HepG2 (cell line): ENCODE measurements around the gene ZNF821. TPM values are rescaled to one million over a fixed set of nuclear protein-coding genes. Genes with fewer than 3 reads are reported as not detected.
A peak's percentile ranks its signal among the peaks of the same experiment; 100 is the strongest.

Experiments
- EEA1 ChIP-seq: sonication (generic); formaldehyde crosslinking; IDR thresholded peaks from 2 replicates; pipeline ENCODE4 v1.5.1; 2020; ENCODE audit warnings: mild to moderate bottlenecking, missing genetic modification reagents, borderline replicate concordance
- GATA4 ChIP-seq: sonication (generic); IDR thresholded peaks from 2 replicates; pipeline ENCODE4 v1.6.1; 2016; ENCODE audit warnings: antibody characterized with exemption, low read depth, borderline replicate concordance
- HNRNPK ChIP-seq: fragments of 200-400 bp; formaldehyde crosslinking; IDR thresholded peaks from 2 replicates; pipeline ENCODE4 v1.6.1; 2018; ENCODE audit warnings: low read length, low read depth, moderate library complexity, mild to moderate bottlenecking; ENCODE audit not compliant: poor library complexity, severe bottlenecking
- HNRNPUL1 ChIP-seq: fragments of 200-400 bp; formaldehyde crosslinking; IDR thresholded peaks from 2 replicates; pipeline ENCODE4 v1.6.1; 2017; ENCODE audit warnings: low read depth, mild to moderate bottlenecking, low read length, moderate library complexity
- KLF11 ChIP-seq: IDR thresholded peaks from 2 replicates; pipeline ENCODE4 v1.6.1; 2016; ENCODE audit warnings: missing compliant biosample characterization
- PRPF4 ChIP-seq: fragments of 200-400 bp; formaldehyde crosslinking; IDR thresholded peaks from 2 replicates; pipeline ENCODE4 v1.6.1; 2016; ENCODE audit warnings: low read length, low read depth; ENCODE audit not compliant: poor library complexity, severe bottlenecking
- SOX13 ChIP-seq, 3 experiments: fragments of 450-650 bp in 1 of 3; sonication (generic) in 1 of 3; formaldehyde crosslinking in 1 of 3; IDR thresholded peaks in 2 of 3; conservative IDR thresholded peaks in 1 of 3; 2 replicates each; pipeline versions ENCODE4 v1.5.0 to v1.6.1; 2016 to 2020; ENCODE audit warnings: antibody characterized with exemption in 1 of 3, mild to moderate bottlenecking in 1 of 3, missing compliant biosample characterization in 1 of 3, missing genetic modification reagents in 1 of 3, moderate library complexity in 1 of 3
- SUZ12 ChIP-seq: fragments of 150-350 bp; IDR thresholded peaks from 2 replicates; pipeline ENCODE4 v1.6.1; 2014; ENCODE audit warnings: low read depth, low read length
- TCF7L2 ChIP-seq: IDR thresholded peaks from 2 replicates; pipeline ENCODE4 v1.6.1; 2011; ENCODE audit warnings: mild to moderate bottlenecking, low read depth, low read length, moderate library complexity
- ZFP36 ChIP-seq: fragments of 150-350 bp; IDR thresholded peaks from 2 replicates; pipeline ENCODE4 v1.6.1; 2018; ENCODE audit warnings: borderline replicate concordance, low read length, low read depth; ENCODE audit not compliant: partially characterized antibody
- ZNF292 ChIP-seq: sonication (generic); formaldehyde crosslinking; IDR thresholded peaks from 2 replicates; pipeline ENCODE4 v1.8.1; 2022; ENCODE audit warnings: mild to moderate bottlenecking, low read depth, missing genetic modification reagents, borderline replicate concordance
- ZNF607 ChIP-seq: sonication (generic); formaldehyde crosslinking; IDR thresholded peaks from 2 replicates; pipeline ENCODE4 v1.5.1; 2020; ENCODE audit warnings: missing genetic modification reagents, mild to moderate bottlenecking, borderline replicate concordance
- ZNF790 ChIP-seq: sonication (generic); formaldehyde crosslinking; IDR thresholded peaks from 2 replicates; pipeline ENCODE4 v1.8.0; 2022; ENCODE audit warnings: missing genetic modification reagents, mild to moderate bottlenecking, borderline replicate concordance
- ZNF816 ChIP-seq: sonication (generic); formaldehyde crosslinking; IDR thresholded peaks from 2 replicates; pipeline ENCODE4 v1.8.0; 2022; ENCODE audit warnings: missing genetic modification reagents, mild to moderate bottlenecking, borderline replicate concordance
- polyA plus RNA-seq, 8 experiments: library from polyadenylated mRNA; depleted of rRNA in 3 of 8; stranded (reverse) in 7 of 8; unstranded in 1 of 8; fragments of >200 nt; fragmentation: Illumina TruSeq in 4 of 8; extraction: Trizol in 4 of 8; gene quantifications; 2 replicates each; pipeline versions ENCODE4 v1.2.1 to v1.2.3, GENCODE V29; 2011 to 2016; ENCODE audit warnings: low read depth in 4 of 8, missing spikeins in 1 of 8, mixed read lengths in 1 of 8; ENCODE audit not compliant: insufficient read depth in 1 of 8
- total RNA-seq, 5 experiments: library from RNA; depleted of rRNA; stranded (reverse); fragments of >200 nt; fragmentation: Illumina TruSeq; extraction: Trizol; gene quantifications; 2 replicates each; pipeline ENCODE4 v1.2.3, GENCODE V29; 2016; ENCODE audit warnings: low read depth in 1 of 5
- TF ChIP-seq, protein P1 (sequence below): sonication (generic); formaldehyde crosslinking; IDR thresholded peaks from 2 replicates; pipeline ENCODE4 v1.8.1; 2022; ENCODE audit warnings: low read depth, mild to moderate bottlenecking, missing genetic modification reagents
- TF ChIP-seq, protein P2 (sequence below): IDR thresholded peaks from 2 replicates; pipeline ENCODE4 v1.6.1; 2016; ENCODE audit warnings: mild to moderate bottlenecking, missing biosample characterization, missing genetic modification reagents
- TF ChIP-seq, protein P3 (sequence below): sonication (generic); formaldehyde crosslinking; IDR thresholded peaks from 2 replicates; pipeline ENCODE4 v1.8.0; 2022; ENCODE audit warnings: low read depth, missing genetic modification reagents
- TF ChIP-seq, protein P4 (sequence below): sonication (generic); formaldehyde crosslinking; IDR thresholded peaks from 2 replicates; pipeline ENCODE4 v1.4.0; 2020; ENCODE audit warnings: mild to moderate bottlenecking, missing genetic modification reagents
- TF ChIP-seq, protein P5 (sequence below): sonication (generic); formaldehyde crosslinking; IDR thresholded peaks from 2 replicates; pipeline ENCODE4 v1.4.0; 2020; ENCODE audit warnings: missing genetic modification reagents, borderline replicate concordance

The ZNF821 gene
- total and polyA plus RNA-seq, 2 of the 13 experiments (the other 11 are each of a cell fraction or from before 2014, with no cell fraction given), result 7.0 to 9.1 TPM

DNA sequence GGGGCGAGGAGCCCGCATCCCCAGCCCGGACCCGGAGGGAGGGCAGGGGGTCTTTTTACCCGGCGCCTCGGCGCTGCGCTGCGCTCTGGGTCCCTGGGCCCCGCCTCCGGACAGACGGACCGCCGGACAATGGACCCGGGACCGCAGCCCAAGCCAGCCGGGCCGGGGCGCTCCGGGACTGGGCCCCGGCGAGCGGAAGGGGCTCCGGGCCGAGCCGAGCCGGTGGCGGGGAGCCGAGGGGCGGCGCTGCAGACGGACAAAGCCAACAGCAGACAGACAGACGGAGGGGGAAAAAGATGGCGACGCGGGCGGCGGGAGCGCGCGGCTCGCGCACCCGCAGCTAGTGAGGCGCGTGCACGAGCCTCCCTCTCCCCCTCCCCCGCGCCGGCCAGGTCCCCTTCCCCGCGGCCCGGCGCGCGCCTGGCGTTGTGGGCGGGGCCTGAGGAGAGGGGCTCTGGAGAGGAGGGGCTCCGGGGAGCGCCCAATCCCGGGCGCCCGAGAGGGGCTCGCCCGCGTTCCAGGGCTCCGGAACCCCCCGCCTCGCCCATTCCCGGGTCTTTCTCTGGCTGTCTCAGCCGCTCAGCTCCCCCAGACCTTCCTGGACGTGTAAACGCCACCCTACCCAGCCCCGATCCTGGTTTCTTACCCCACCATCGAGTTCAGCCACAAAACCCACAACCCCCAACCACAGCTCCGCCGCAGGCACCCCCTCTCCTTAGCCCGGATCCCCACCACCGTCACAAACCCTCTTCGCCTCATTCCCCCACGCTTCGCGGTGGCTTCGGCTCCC lies at the start of gene ZNF821 (continued):
- TF ChIP-seq, protein P1, sequence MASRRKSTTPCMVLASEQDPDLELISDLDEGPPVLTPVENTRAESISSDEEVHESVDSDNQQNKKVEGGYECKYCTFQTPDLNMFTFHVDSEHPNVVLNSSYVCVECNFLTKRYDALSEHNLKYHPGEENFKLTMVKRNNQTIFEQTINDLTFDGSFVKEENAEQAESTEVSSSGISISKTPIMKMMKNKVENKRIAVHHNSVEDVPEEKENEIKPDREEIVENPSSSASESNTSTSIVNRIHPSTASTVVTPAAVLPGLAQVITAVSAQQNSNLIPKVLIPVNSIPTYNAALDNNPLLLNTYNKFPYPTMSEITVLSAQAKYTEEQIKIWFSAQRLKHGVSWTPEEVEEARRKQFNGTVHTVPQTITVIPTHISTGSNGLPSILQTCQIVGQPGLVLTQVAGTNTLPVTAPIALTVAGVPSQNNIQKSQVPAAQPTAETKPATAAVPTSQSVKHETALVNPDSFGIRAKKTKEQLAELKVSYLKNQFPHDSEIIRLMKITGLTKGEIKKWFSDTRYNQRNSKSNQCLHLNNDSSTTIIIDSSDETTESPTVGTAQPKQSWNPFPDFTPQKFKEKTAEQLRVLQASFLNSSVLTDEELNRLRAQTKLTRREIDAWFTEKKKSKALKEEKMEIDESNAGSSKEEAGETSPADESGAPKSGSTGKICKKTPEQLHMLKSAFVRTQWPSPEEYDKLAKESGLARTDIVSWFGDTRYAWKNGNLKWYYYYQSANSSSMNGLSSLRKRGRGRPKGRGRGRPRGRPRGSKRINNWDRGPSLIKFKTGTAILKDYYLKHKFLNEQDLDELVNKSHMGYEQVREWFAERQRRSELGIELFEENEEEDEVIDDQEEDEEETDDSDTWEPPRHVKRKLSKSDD, result peak; percentile 84
- TF ChIP-seq, protein P2, sequence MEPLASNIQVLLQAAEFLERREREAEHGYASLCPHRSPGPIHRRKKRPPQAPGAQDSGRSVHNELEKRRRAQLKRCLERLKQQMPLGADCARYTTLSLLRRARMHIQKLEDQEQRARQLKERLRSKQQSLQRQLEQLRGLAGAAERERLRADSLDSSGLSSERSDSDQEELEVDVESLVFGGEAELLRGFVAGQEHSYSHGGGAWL (CRISPR knock-in tag), result peak; percentile 63; the same call in 1 of the 2 replicates
- TF ChIP-seq SUZ12, result no peak
- TF ChIP-seq, protein P3, sequence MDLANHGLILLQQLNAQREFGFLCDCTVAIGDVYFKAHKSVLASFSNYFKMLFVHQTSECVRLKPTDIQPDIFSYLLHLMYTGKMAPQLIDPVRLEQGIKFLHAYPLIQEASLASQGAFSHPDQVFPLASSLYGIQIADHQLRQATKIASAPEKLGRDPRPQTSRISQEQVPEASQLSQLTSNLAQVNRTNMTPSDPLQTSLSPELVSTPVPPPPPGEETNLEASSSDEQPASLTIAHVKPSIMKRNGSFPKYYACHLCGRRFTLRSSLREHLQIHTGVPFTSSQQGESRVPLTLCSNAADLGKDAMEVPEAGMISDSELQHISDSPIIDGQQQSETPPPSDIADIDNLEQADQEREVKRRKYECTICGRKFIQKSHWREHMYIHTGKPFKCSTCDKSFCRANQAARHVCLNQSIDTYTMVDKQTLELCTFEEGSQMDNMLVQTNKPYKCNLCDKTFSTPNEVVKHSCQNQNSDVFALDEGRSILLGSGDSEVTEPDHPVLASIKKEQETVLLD (CRISPR knock-in tag), result 0 out of 2 replicates have a peak, but pooled peaks have one; percentile 12
- TF ChIP-seq, protein P4, sequence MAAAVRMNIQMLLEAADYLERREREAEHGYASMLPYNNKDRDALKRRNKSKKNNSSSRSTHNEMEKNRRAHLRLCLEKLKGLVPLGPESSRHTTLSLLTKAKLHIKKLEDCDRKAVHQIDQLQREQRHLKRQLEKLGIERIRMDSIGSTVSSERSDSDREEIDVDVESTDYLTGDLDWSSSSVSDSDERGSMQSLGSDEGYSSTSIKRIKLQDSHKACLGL, result no peak
- TF ChIP-seq HNRNPUL1, result no peak
- TF ChIP-seq HNRNPK, result peak; percentile 61
- TF ChIP-seq TCF7L2, result no peak
- TF ChIP-seq, protein P5, sequence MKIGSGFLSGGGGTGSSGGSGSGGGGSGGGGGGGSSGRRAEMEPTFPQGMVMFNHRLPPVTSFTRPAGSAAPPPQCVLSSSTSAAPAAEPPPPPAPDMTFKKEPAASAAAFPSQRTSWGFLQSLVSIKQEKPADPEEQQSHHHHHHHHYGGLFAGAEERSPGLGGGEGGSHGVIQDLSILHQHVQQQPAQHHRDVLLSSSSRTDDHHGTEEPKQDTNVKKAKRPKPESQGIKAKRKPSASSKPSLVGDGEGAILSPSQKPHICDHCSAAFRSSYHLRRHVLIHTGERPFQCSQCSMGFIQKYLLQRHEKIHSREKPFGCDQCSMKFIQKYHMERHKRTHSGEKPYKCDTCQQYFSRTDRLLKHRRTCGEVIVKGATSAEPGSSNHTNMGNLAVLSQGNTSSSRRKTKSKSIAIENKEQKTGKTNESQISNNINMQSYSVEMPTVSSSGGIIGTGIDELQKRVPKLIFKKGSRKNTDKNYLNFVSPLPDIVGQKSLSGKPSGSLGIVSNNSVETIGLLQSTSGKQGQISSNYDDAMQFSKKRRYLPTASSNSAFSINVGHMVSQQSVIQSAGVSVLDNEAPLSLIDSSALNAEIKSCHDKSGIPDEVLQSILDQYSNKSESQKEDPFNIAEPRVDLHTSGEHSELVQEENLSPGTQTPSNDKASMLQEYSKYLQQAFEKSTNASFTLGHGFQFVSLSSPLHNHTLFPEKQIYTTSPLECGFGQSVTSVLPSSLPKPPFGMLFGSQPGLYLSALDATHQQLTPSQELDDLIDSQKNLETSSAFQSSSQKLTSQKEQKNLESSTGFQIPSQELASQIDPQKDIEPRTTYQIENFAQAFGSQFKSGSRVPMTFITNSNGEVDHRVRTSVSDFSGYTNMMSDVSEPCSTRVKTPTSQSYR (CRISPR knock-in tag), result 0 out of 2 replicates have a peak, but pooled peaks have one; percentile 48
- TF ChIP-seq ZNF607 (CRISPR knock-in tag), result peak; percentile 63; the same call in 1 of the 2 replicates
- TF ChIP-seq ZNF790 (CRISPR knock-in tag), result no peak
- TF ChIP-seq KLF11 (CRISPR knock-in tag), result no peak
- no peak; the same call in 1 of the 2 replicates for TF ChIP-seq GATA4
- TF ChIP-seq PRPF4, result no peak
- no peak for TF ChIP-seq ZNF816 (CRISPR knock-in tag)
- no peak for TF ChIP-seq ZFP36
- TF ChIP-seq EEA1 (CRISPR knock-in tag), result peak; percentile 63; the same call in 1 of the 2 replicates
- no peak for TF ChIP-seq ZNF292 (CRISPR knock-in tag)
- no peak for TF ChIP-seq SOX13 (IDR thresholded peaks at IDR 0.05)
- TF ChIP-seq SOX13 (CRISPR knock-in tag; conservative IDR thresholded peaks at IDR 0.05 in 1 of 2, IDR thresholded peaks at IDR 0.05 in 1 of 2), result 0 out of 4 replicates have a peak, but pooled peaks of 1 of the 2 experiments have one; percentile 4
